Smooth muscle cell (in vitro differentiated cells): ENCODE measurements around the gene GNG4. TPM values are rescaled to one million over a fixed set of nuclear protein-coding genes. Genes with fewer than 3 reads are reported as not detected.

Source experiments
- DNase-seq: peaks from one replicate; lab custom pipeline; 2025; ENCODE audit not compliant: unreplicated experiment; lab: John Stamatoyannopoulos, UW
- H2AFZ ChIP-seq: fragments of 200-600 bp; sonication (generic); 2 replicates; pipeline ENCODE4 v1.6.0; 2016; ENCODE audit warnings: antibody characterized with exemption, low read depth, mild to moderate bottlenecking
- H3F3A ChIP-seq: fragments of 200-600 bp; sonication (generic); 2 replicates; pipeline ENCODE4 v1.6.0; 2017; ENCODE audit warnings: antibody characterized with exemption, low read depth
- H3K27ac ChIP-seq: fragments of 200-600 bp; sonication (generic); 2 replicates; pipeline ENCODE4 v1.5.1; 2016; ENCODE audit warnings: low read depth, mild to moderate bottlenecking
- H3K27me3 ChIP-seq: fragments of 200-600 bp; sonication (generic); 2 replicates; pipeline ENCODE4 v1.6.1; 2016; ENCODE audit warnings: low read depth, mild to moderate bottlenecking
- H3K36me3 ChIP-seq: fragments of 200-600 bp; sonication (generic); 2 replicates; pipeline ENCODE4 v1.5.1; 2016; ENCODE audit warnings: low read depth
- H3K4me1 ChIP-seq: fragments of 200-600 bp; sonication (generic); 2 replicates; pipeline ENCODE4 v1.5.1; 2016; ENCODE audit warnings: low read depth
- H3K4me2 ChIP-seq: fragments of 200-600 bp; sonication (generic); 2 replicates; pipeline ENCODE4 v1.6.0; 2016; ENCODE audit warnings: mild to moderate bottlenecking
- H3K4me3 ChIP-seq: fragments of 200-600 bp; sonication (generic); 2 replicates; pipeline ENCODE4 v1.5.1; 2016; ENCODE audit warnings: mild to moderate bottlenecking
- H3K79me2 ChIP-seq: fragments of 200-600 bp; sonication (generic); 2 replicates; pipeline ENCODE4 v1.6.0; 2016; ENCODE audit warnings: low read depth, mild to moderate bottlenecking
- H3K9ac ChIP-seq: fragments of 200-600 bp; sonication (generic); 2 replicates; pipeline ENCODE4 v1.6.0; 2016; ENCODE audit warnings: low read depth
- H3K9me3 ChIP-seq: fragments of 200-600 bp; sonication (generic); replicated peaks from 2 replicates; pipeline ENCODE4 v1.5.1; 2016; ENCODE audit warnings: low read depth
- H4K20me1 ChIP-seq: fragments of 200-600 bp; sonication (generic); 2 replicates; pipeline ENCODE4 v1.6.0; 2016; ENCODE audit warnings: low read depth
- CTCF ChIP-seq: fragments of 200-600 bp; sonication (generic); IDR thresholded peaks from 2 replicates; pipeline ENCODE4 v1.5.1; 2017; ENCODE audit warnings: borderline replicate concordance, mild to moderate bottlenecking, antibody characterized with exemption; ENCODE audit not compliant: insufficient read depth, poor library complexity, severe bottlenecking
- WGBS: methylation state at CpG from one replicate; pipeline ENCODE4 v1.1.7; 2016; ENCODE audit warnings: low lambda C conversion rate; 5-methylcytosine and 5-hydroxymethylcytosine counted together
- polyA plus RNA-seq: library from polyadenylated mRNA; unstranded; fragments of >200 nt; fragmentation: Nextera tagmentation; extraction: Ambion mirVana; gene quantifications from 2 replicates; pipeline ENCODE4 v1.2.1, GENCODE V29; 2016
- total RNA-seq: library from RNA; depleted of rRNA; stranded (reverse); fragments of >200 nt; gene quantifications from 2 replicates; pipeline ENCODE4 v1.2.3, GENCODE V29; 2014

Gene GNG4
- total and polyA plus RNA-seq, 2 experiments from 2014 or later: 2.7 to 3.1 TPM

- DNase-seq: no peak
- H3K4me1 ChIP-seq: peaks cover 11% of the 10 kb centered on the region
- no peaks in the 10 kb centered on the region for H3K79me2 ChIP-seq
- no peaks in the 10 kb centered on the region for H3K9me3 ChIP-seq
- WGBS: 79% methylated on average over 12 of the region's 12 CpGs
- H3K4me3 ChIP-seq: no peak overlapping the region
- no peaks in the 10 kb centered on the region for H3K27me3 ChIP-seq
- H3K36me3 ChIP-seq: no peaks in the 10 kb centered on the region
- no peaks in the 10 kb centered on the region for H3F3A ChIP-seq
- no peak overlapping the region for H3K4me2 ChIP-seq
- no peak overlapping the region for H3K27ac ChIP-seq
- no peak overlapping the region for H3K9ac ChIP-seq
- no peak for TF ChIP-seq CTCF
- no peaks in the 10 kb centered on the region for H4K20me1 ChIP-seq
- H2AFZ ChIP-seq: no peak overlapping the region
Measured at GRCh38 chr1:235635938-235636662, 13.5 kb downstream of the GNG4 start.

GRCh38 chr1:235632506-235633401, 16.8 kb downstream of the GNG4 start:
- Histone ChIP-seq H3K9ac (no peak overlapping the region), H3K4me3 (no peak overlapping the region)
- WGBS: 45% methylated on average over 14 of the region's 14 CpGs

GRCh38 chr1:235631816-235632215, 17.8 kb downstream of the GNG4 start:
- Histone ChIP-seq H3K9me3 (no peaks in the 10 kb centered on the region), H3F3A (no peaks in the 10 kb centered on the region), H4K20me1 (no peaks in the 10 kb centered on the region), H3K4me3 (no peak overlapping the region), H3K79me2 (no peaks in the 10 kb centered on the region), H3K4me1 (peaks cover 11% of the 10 kb centered on the region), H3K27ac (no peak overlapping the region), H3K27me3 (no peaks in the 10 kb centered on the region), H3K36me3 (no peaks in the 10 kb centered on the region), H3K9ac (no peak overlapping the region), H3K4me2 (peak overlapping the region; percentile 74), H2AFZ (no peak overlapping the region)
- DNase-seq: no peak
- TF ChIP-seq CTCF: no peak
- WGBS: 91% methylated on average over 7 of the region's 7 CpGs

More at GRCh38 chr1:235632506-235633401, 16.8 kb downstream of the GNG4 start:
- H3K27me3 ChIP-seq: no peaks in the 10 kb centered on the region
- no peaks in the 10 kb centered on the region for H4K20me1 ChIP-seq
- peak overlapping the region; percentile 74 for H3K4me2 ChIP-seq
- DNase-seq: no peak
- no peak overlapping the region for H2AFZ ChIP-seq
- H3K4me1 ChIP-seq: peaks cover 11% of the 10 kb centered on the region
- no peak for TF ChIP-seq CTCF
- no peaks in the 10 kb centered on the region for H3K79me2 ChIP-seq
- no peaks in the 10 kb centered on the region for H3K9me3 ChIP-seq
- H3K36me3 ChIP-seq: no peaks in the 10 kb centered on the region
- peak overlapping the region; percentile 3 for H3K27ac ChIP-seq
- H3F3A ChIP-seq: no peaks in the 10 kb centered on the region
